ENCODE measurements around the gene NAA30.
"Not testable (repeated sequence)": the region's sequence is repeated elsewhere in the genome, so short reads cannot be mapped to it uniquely, and the experiment has no call there.

NAA30 gene

GRCh38 chr14:57390037-57390805 is at the start of gene NAA30:
TSS of gene NAA30 (plus strand) at chr14:57390586. CDS start at chr14:57390958, 372 bp downstream.
- DNase-seq (ENCODE audit: low spot score) = peak; percentile 96

- not testable (repeated sequence) for DNase-seq (ENCODE audit: low spot score)
Observed at GRCh38 chr14:57343545-57344297, 46.7 kb upstream of the NAA30 start.

GRCh38 chr14:57345106-57345505 is 45.3 kb upstream of the NAA30 start:
- no peak for DNase-seq (ENCODE audit: low spot score)

- DNase-seq (ENCODE audit: low spot score) = no peak
Observed at GRCh38 chr14:57346741-57347140, 43.6 kb upstream of the NAA30 start.

GRCh38 chr14:57352396-57353170 is 37.8 kb upstream of the NAA30 start:
- DNase-seq (ENCODE audit: low spot score) = no peak

- DNase-seq (ENCODE audit: low spot score) = no peak
Observed at GRCh38 chr14:57355081-57355800, 35.1 kb upstream of the NAA30 start.

GRCh38 chr14:57362361-57362760 is 28.0 kb upstream of the NAA30 start:
- no peak for DNase-seq (ENCODE audit: low spot score)

- no peak for DNase-seq (ENCODE audit: low spot score)
Observed at GRCh38 chr14:57364659-57365450, 25.5 kb upstream of the NAA30 start.

- not testable (repeated sequence) for DNase-seq (ENCODE audit: low spot score)
Observed at GRCh38 chr14:57370187-57370586, 20.2 kb upstream of the NAA30 start.

GRCh38 chr14:57371013-57371412 is 19.4 kb upstream of the NAA30 start:
- DNase-seq (ENCODE audit: low spot score) = no peak

- DNase-seq (ENCODE audit: low spot score) = no peak
Observed at GRCh38 chr14:57375156-57375555, 15.2 kb upstream of the NAA30 start.

- no peak for DNase-seq (ENCODE audit: low spot score)
Observed at GRCh38 chr14:57378661-57379060, 11.7 kb upstream of the NAA30 start.

GRCh38 chr14:57380935-57381334 is 9.5 kb upstream of the NAA30 start:
- DNase-seq (ENCODE audit: low spot score) = no peak

GRCh38 chr14:57382283-57382682 is 8.1 kb upstream of the NAA30 start:
- no peak for DNase-seq (ENCODE audit: low spot score)

GRCh38 chr14:57383125-57383745 is 7.2 kb upstream of the NAA30 start:
- DNase-seq (ENCODE audit: low spot score) = no peak

- no peak for DNase-seq (ENCODE audit: low spot score)
Observed at GRCh38 chr14:57388067-57388466, 2.3 kb upstream of the NAA30 start.

GRCh38 chr14:57389646-57390036 is 745 bp upstream of the NAA30 start:
- DNase-seq (ENCODE audit: low spot score) = no peak

GRCh38 chr14:57390806-57391516 is 575 bp downstream of the NAA30 start:
- DNase-seq (ENCODE audit: low spot score) = peak; percentile 4

GRCh38 chr14:57391517-57392195 is 1.3 kb downstream of the NAA30 start:
- DNase-seq (ENCODE audit: low spot score) = no peak

Measured in CD4-positive, alpha-beta T cell treated with Interleukin-15 for 4 hours (primary cell).